Hematopoietic multipotent progenitor cell treated with erythropoietin and hydrocortisone succinate and interleukin-3 and kit ligand, for 4 days (in vitro differentiated cells): Measurements from ENCODE around the gene TBC1D10B.
"Not testable (repeated sequence)": the region's sequence is repeated elsewhere in the genome, so short reads cannot be mapped to it uniquely, and the experiment has no call there.

Experiments used
- DNase-seq: peaks from one replicate; pipeline ENCODE4 v3.0.0-alpha.2; 2015

The TBC1D10B gene

GRCh38 chr16:30354423-30355143, 15.7 kb downstream of the TBC1D10B start:
- DNase-seq = peak; percentile 35

- DNase-seq = no peak
These were observed 16.7 kb downstream of the TBC1D10B start for GRCh38 chr16:30353438-30354129.

GRCh38 chr16:30352488-30353401, 17.5 kb downstream of the TBC1D10B start:
- no peak for DNase-seq

GRCh38 chr16:30351586-30352419, 18.5 kb downstream of the TBC1D10B start:
- no peak for DNase-seq

- no peak for DNase-seq
These were observed 19.3 kb downstream of the TBC1D10B start for GRCh38 chr16:30351001-30351441.

GRCh38 chr16:30350134-30350871, 20.0 kb downstream of the TBC1D10B start:
- peak; percentile 60 for DNase-seq

GRCh38 chr16:30349675-30350074, 20.6 kb downstream of the TBC1D10B start:
- DNase-seq = peak; percentile 59

GRCh38 chr16:30348929-30349328, 21.4 kb downstream of the TBC1D10B start:
- no peak for DNase-seq

GRCh38 chr16:30348113-30348512, 22.2 kb downstream of the TBC1D10B start:
- DNase-seq = no peak

GRCh38 chr16:30346286-30346685, 24.0 kb downstream of the TBC1D10B start:
- no peak for DNase-seq

- DNase-seq = not testable (repeated sequence)
These were observed 26.8 kb downstream of the TBC1D10B start for GRCh38 chr16:30343491-30343820.

- no peak for DNase-seq
These were observed 27.4 kb downstream of the TBC1D10B start for GRCh38 chr16:30342751-30343490.

GRCh38 chr16:30341971-30342370, 28.3 kb downstream of the TBC1D10B start:
- DNase-seq = peak; percentile 26

GRCh38 chr16:30340621-30341020, 29.7 kb downstream of the TBC1D10B start:
- DNase-seq = no peak

- not testable (repeated sequence) for DNase-seq
These were observed 31.6 kb downstream of the TBC1D10B start for GRCh38 chr16:30338715-30339114.

- not testable (repeated sequence) for DNase-seq
These were observed 32.3 kb downstream of the TBC1D10B start for GRCh38 chr16:30337964-30338357.

- DNase-seq = peak; percentile 56
These were observed 34.5 kb downstream of the TBC1D10B start for GRCh38 chr16:30335598-30336474.

- peak; percentile 88 for DNase-seq
These were observed 35.2 kb downstream of the TBC1D10B start for GRCh38 chr16:30335028-30335597.

- peak; percentile 93 for DNase-seq
These were observed 35.8 kb downstream of the TBC1D10B start for GRCh38 chr16:30334473-30334989.
